GM19463 (cell line): ENCODE data around the gene TNPO3.
"Not testable (repeated sequence)": the region's sequence is repeated elsewhere in the genome, so short reads cannot be mapped to it uniquely, and the experiment has no call there.

Experiments used
- ATAC-seq: cut with Tn5 transposase; IDR thresholded peaks from one replicate; pipeline ENCODE4 v1.9.1; 2021; ENCODE audit warnings: mild to moderate bottlenecking, moderate library complexity; ENCODE audit not compliant: unreplicated experiment

Gene TNPO3

GRCh38 chr7:129072479-129073011 is 17.6 kb upstream of the TNPO3 start:
- ATAC-seq: no peak

- no peak for ATAC-seq
Observed at GRCh38 chr7:129069021-129069420, 14.1 kb upstream of the TNPO3 start.

GRCh38 chr7:129067943-129068548 is 13.1 kb upstream of the TNPO3 start:
- no peak for ATAC-seq

GRCh38 chr7:129067132-129067561 is 12.2 kb upstream of the TNPO3 start:
- ATAC-seq: peak; percentile 2

GRCh38 chr7:129066290-129067131 is 11.6 kb upstream of the TNPO3 start:
- ATAC-seq: peak; percentile 49

- ATAC-seq: no peak
Observed at GRCh38 chr7:129055861-129056464, 1.1 kb upstream of the TNPO3 start.

- ATAC-seq: peak; percentile 31
Observed at GRCh38 chr7:129055294-129055816, 444 bp upstream of the TNPO3 start.

- no peak for ATAC-seq
Observed at GRCh38 chr7:129053938-129054437, 923 bp downstream of the TNPO3 start.

- no peak for ATAC-seq
Observed at GRCh38 chr7:129052441-129052840, 2.5 kb downstream of the TNPO3 start.

GRCh38 chr7:129051459-129051858 is 3.5 kb downstream of the TNPO3 start:
- ATAC-seq: not testable (repeated sequence)

- no peak for ATAC-seq
Observed at GRCh38 chr7:129047761-129048160, 7.2 kb downstream of the TNPO3 start.

- ATAC-seq: no peak
Observed at GRCh38 chr7:129045682-129046081, 9.2 kb downstream of the TNPO3 start.

GRCh38 chr7:129043012-129043411 is 11.9 kb downstream of the TNPO3 start:
- no peak for ATAC-seq

- ATAC-seq: no peak
Observed at GRCh38 chr7:129041142-129042085, 13.5 kb downstream of the TNPO3 start.

GRCh38 chr7:129038468-129038867 is 16.4 kb downstream of the TNPO3 start:
- not testable (repeated sequence) for ATAC-seq

- no peak for ATAC-seq
Observed at GRCh38 chr7:129037585-129037984, 17.3 kb downstream of the TNPO3 start.

- no peak for ATAC-seq
Observed at GRCh38 chr7:129032017-129032416, 22.9 kb downstream of the TNPO3 start.

- no peak for ATAC-seq
Observed at GRCh38 chr7:129030440-129030839, 24.5 kb downstream of the TNPO3 start.

GRCh38 chr7:129024125-129024524 is 30.8 kb downstream of the TNPO3 start:
- ATAC-seq: no peak

- no peak for ATAC-seq
Observed at GRCh38 chr7:129021656-129022055, 33.3 kb downstream of the TNPO3 start.
